ENCODE measurements around the gene TRIM9. TPM values are rescaled to one million over a fixed set of nuclear protein-coding genes. Genes with fewer than 3 reads are reported as not detected.

The TRIM9 gene
- total and polyA plus RNA-seq, 9 of the 15 experiments (the other 6 are each of a cell fraction or from before 2014, with no cell fraction given), result 0.03 to 0.15 (median 0.04) TPM; not detected in 4

GRCh38 chr14:50964683-50965390, 130.1 kb downstream of the TRIM9 start:
- H3K4me2 ChIP-seq (ENCODE audit: insufficient read depth, low read length), result no peak overlapping the region

DNA sequence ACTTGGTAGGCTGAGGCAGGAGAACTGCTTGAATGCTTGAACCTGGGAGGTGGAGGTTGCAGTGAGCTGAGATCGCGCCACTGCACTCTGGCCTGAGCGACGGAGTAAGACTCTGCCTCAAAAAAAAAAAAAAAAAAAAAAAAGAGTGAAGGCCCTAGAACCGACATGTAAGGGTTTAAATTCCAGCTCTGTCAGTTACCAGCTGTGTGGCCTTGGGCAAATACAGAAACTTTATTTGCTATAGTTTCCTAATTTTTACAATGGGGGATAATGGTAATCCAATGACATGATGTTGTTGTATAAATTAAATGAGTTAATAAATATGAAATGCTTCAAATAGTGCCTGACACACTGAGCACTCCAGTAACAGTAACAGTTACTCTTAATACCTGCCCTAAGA, 131.0 kb downstream of the TRIM9 start:
- Histone ChIP-seq H3K27ac (ENCODE audit: extremely low read depth, low read depth, low read length) (no peak overlapping the region), H3K4me3 (no peak overlapping the region), H3K4me1 (replicated peaks in 1 of 2; ENCODE audit: control insufficient read depth in 2 of 2, insufficient read depth in 2 of 2, low read length in 2 of 2) (no peaks in the 10 kb centered on the region; a peak in 2 of 5 replicates), H3K27me3 (ENCODE audit: control insufficient read depth in 2 of 2, insufficient read depth in 2 of 2, low read length in 2 of 2) (0 out of 5 replicates have a peak, but pooled peaks cover 0 to 4% of the 10 kb centered on the region in 2 experiments), H3K9me3 (replicated peaks; ENCODE audit: control insufficient read depth, insufficient read depth, low read depth, low read length) (no peaks in the 10 kb centered on the region), H3K79me2 (ENCODE audit: control insufficient read depth, insufficient read depth, low read length) (no peaks in the 10 kb centered on the region), H4K20me1 (replicated peaks; ENCODE audit: control insufficient read depth, insufficient read depth, low read length) (no peaks in the 10 kb centered on the region), H3K4me2 (ENCODE audit: insufficient read depth, low read length) (no peak overlapping the region), H2AFZ (ENCODE audit: low read depth, low read length) (no peak overlapping the region), H3K36me3 (ENCODE audit: control insufficient read depth, insufficient read depth, low read length) (no peaks in the 10 kb centered on the region), H3K9ac (ENCODE audit: insufficient read depth in 1 of 2, low read depth in 2 of 2, low read length in 2 of 2) (no peak overlapping the region), H3K9me1 (ENCODE audit: control insufficient read depth, insufficient read depth, low read length) (no peaks in the 10 kb centered on the region)
- intact Hi-C loops (cut with micrococcal nuclease), result no loop called here
- no TSS peak for BruUV-seq (replicated peaks)
- ChIA-PET CTCF (ENCODE audit: low intra/inter-chr PET ratio) (interaction anchor here (0.6 kb wide), 1 partner anchor 646 kb away, joined by 3 read pairs; no protein-coding TSS in a partner anchor), POLR2A (interaction anchor here (0.6 kb wide), 1 partner anchor 41 kb away, joined by 3 read pairs; no protein-coding TSS in a partner anchor)
- in situ Hi-C loops (cut with MboI), result no loop called here
- ATAC-seq (no peak), FAIRE-seq (no peak), DNase-seq (ENCODE audit: extremely low read depth in 1 of 4, low spot score in 3 of 4) (no peak)
- 30% methylated on average over 2 of the region's 5 CpGs for WGBS (ENCODE audit: insufficient coverage, low coverage, missing lambda C conversion rate)
- TF ChIP-seq SETDB1 (IDR thresholded peaks at IDR 0.05; ENCODE audit: low read length), result no peak
- TF ChIP-seq, protein P1, sequence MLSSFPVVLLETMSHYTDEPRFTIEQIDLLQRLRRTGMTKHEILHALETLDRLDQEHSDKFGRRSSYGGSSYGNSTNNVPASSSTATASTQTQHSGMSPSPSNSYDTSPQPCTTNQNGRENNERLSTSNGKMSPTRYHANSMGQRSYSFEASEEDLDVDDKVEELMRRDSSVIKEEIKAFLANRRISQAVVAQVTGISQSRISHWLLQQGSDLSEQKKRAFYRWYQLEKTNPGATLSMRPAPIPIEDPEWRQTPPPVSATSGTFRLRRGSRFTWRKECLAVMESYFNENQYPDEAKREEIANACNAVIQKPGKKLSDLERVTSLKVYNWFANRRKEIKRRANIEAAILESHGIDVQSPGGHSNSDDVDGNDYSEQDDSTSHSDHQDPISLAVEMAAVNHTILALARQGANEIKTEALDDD (IDR thresholded peaks at IDR 0.05), result no peak
- TF ChIP-seq SNRNP70 (optimal IDR thresholded peaks at IDR 0.05; ENCODE audit: low read depth, low read length), result no peak
- no peak for TF ChIP-seq NONO (IDR thresholded peaks at IDR 0.05; ENCODE audit: low read depth in 2 of 2, low read length in 1 of 2)
- TF ChIP-seq ZNF184 (CRISPR knock-in tag; IDR thresholded peaks at IDR 0.05), result no peak
- no peak for TF ChIP-seq GTF2F1 (IDR thresholded peaks at IDR 0.05; ENCODE audit: low read depth, low read length)
- TF ChIP-seq, protein P2, sequence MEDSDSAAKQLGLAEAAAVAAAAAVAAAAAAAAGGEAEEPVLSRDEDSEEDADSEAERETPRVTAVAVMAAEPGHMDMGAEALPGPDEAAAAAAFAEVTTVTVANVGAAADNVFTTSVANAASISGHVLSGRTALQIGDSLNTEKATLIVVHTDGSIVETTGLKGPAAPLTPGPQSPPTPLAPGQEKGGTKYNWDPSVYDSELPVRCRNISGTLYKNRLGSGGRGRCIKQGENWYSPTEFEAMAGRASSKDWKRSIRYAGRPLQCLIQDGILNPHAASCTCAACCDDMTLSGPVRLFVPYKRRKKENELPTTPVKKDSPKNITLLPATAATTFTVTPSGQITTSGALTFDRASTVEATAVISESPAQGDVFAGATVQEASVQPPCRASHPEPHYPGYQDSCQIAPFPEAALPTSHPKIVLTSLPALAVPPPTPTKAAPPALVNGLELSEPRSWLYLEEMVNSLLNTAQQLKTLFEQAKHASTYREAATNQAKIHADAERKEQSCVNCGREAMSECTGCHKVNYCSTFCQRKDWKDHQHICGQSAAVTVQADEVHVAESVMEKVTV (CRISPR knock-in tag; IDR thresholded peaks at IDR 0.05), result no peak

More at GRCh38 chr14:50964683-50965390, 130.1 kb downstream of the TRIM9 start:
- Histone ChIP-seq H3K9me1 (ENCODE audit: control insufficient read depth, insufficient read depth, low read length) (no peaks in the 10 kb centered on the region), H3K9ac (ENCODE audit: insufficient read depth in 1 of 2, low read depth in 2 of 2, low read length in 2 of 2) (no peak overlapping the region), H3K27ac (ENCODE audit: extremely low read depth, low read depth, low read length) (no peak overlapping the region), H3K79me2 (ENCODE audit: control insufficient read depth, insufficient read depth, low read length) (no peaks in the 10 kb centered on the region), H3K4me3 (no peak overlapping the region), H3K4me1 (replicated peaks in 1 of 2; ENCODE audit: control insufficient read depth in 2 of 2, insufficient read depth in 2 of 2, low read length in 2 of 2) (no peaks in the 10 kb centered on the region; a peak in 2 of 5 replicates), H3K27me3 (ENCODE audit: control insufficient read depth in 2 of 2, insufficient read depth in 2 of 2, low read length in 2 of 2) (peaks cover 0 to 4% of the 10 kb centered on the region in 2 experiments; a peak in 1 of 5 replicates), H3K36me3 (ENCODE audit: control insufficient read depth, insufficient read depth, low read length) (no peaks in the 10 kb centered on the region), H3K9me3 (replicated peaks; ENCODE audit: control insufficient read depth, insufficient read depth, low read depth, low read length) (no peaks in the 10 kb centered on the region), H2AFZ (ENCODE audit: low read depth, low read length) (no peak overlapping the region), H4K20me1 (replicated peaks; ENCODE audit: control insufficient read depth, insufficient read depth, low read length) (no peaks in the 10 kb centered on the region)
- ChIA-PET CTCF (ENCODE audit: low intra/inter-chr PET ratio) (interaction anchor here (0.6 kb wide), 1 partner anchor 646 kb away, joined by 3 read pairs; no protein-coding TSS in a partner anchor), POLR2A (no interaction called here)
- DNase-seq (ENCODE audit: extremely low read depth in 1 of 4, low spot score in 3 of 4), result no peak
- no peak for FAIRE-seq
- no TSS peak for BruUV-seq (replicated peaks)
- ATAC-seq, result no peak
- intact Hi-C loops (cut with micrococcal nuclease) (no loop called here), in situ Hi-C loops (cut with MboI) (no loop called here)
- WGBS (ENCODE audit: insufficient coverage, low coverage, missing lambda C conversion rate), result 3% methylated on average over 5 of the region's 5 CpGs
- TF ChIP-seq, protein P3, sequence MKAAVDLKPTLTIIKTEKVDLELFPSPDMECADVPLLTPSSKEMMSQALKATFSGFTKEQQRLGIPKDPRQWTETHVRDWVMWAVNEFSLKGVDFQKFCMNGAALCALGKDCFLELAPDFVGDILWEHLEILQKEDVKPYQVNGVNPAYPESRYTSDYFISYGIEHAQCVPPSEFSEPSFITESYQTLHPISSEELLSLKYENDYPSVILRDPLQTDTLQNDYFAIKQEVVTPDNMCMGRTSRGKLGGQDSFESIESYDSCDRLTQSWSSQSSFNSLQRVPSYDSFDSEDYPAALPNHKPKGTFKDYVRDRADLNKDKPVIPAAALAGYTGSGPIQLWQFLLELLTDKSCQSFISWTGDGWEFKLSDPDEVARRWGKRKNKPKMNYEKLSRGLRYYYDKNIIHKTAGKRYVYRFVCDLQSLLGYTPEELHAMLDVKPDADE (conservative IDR thresholded peaks at IDR 0.05; ENCODE audit: control insufficient read depth, low read depth, low read length), result no peak

All from K562 (cell line).